GM18861 (cell line): ENCODE results near the gene MANF.

Experiments used
- ATAC-seq: cut with Tn5 transposase; IDR thresholded peaks from one replicate; pipeline ENCODE4 v1.9.1; 2021; ENCODE audit not compliant: unreplicated experiment

The MANF gene

GRCh38 chr3:51389423-51390183, 4.5 kb downstream of the MANF start:
- no peak for ATAC-seq

- ATAC-seq, result no peak
Observed at GRCh38 chr3:51390246-51391074, 5.4 kb downstream of the MANF start.

GRCh38 chr3:51391075-51391565, 6.0 kb downstream of the MANF start, which contains the start of gene RBM15B:
RBM15B (plus strand) TSS chr3:51391285; CDS start chr3:51391400, 115 bp downstream.
- peak; percentile 93 for ATAC-seq

GRCh38 chr3:51391566-51392354, 6.7 kb downstream of the MANF start:
- peak; percentile 4 for ATAC-seq

- no peak for ATAC-seq
Observed at GRCh38 chr3:51392355-51393133, 7.5 kb downstream of the MANF start.

GRCh38 chr3:51393134-51393495, 8.0 kb downstream of the MANF start:
- no peak for ATAC-seq

GRCh38 chr3:51393564-51393963, 8.5 kb downstream of the MANF start:
- no peak for ATAC-seq

- ATAC-seq, result no peak
Observed at GRCh38 chr3:51394541-51394940, 9.4 kb downstream of the MANF start.

- no peak for ATAC-seq
Observed at GRCh38 chr3:51395493-51396213, 10.6 kb downstream of the MANF start.

GRCh38 chr3:51396401-51396800, 11.3 kb downstream of the MANF start:
- no peak for ATAC-seq

- ATAC-seq, result no peak
Observed at GRCh38 chr3:51397392-51397791, 12.3 kb downstream of the MANF start.

GRCh38 chr3:51398595-51399310, 13.7 kb downstream of the MANF start:
- no peak for ATAC-seq

GRCh38 chr3:51400166-51400565, 15.1 kb downstream of the MANF start:
- ATAC-seq, result no peak

- no peak for ATAC-seq
Observed at GRCh38 chr3:51401735-51402134, 16.6 kb downstream of the MANF start.

- ATAC-seq, result no peak
Observed at GRCh38 chr3:51403675-51404074, 18.6 kb downstream of the MANF start.

GRCh38 chr3:51408021-51408420, 22.9 kb downstream of the MANF start:
- no peak for ATAC-seq

GRCh38 chr3:51408813-51409212, 23.7 kb downstream of the MANF start:
- ATAC-seq, result no peak

- ATAC-seq, result no peak
Observed at GRCh38 chr3:51422211-51422610, 37.1 kb downstream of the MANF start.

- ATAC-seq, result no peak
Observed at GRCh38 chr3:51426921-51427320, 41.8 kb downstream of the MANF start.
